Measurements from ENCODE around the gene DKK2.

Gene DKK2

DNA sequence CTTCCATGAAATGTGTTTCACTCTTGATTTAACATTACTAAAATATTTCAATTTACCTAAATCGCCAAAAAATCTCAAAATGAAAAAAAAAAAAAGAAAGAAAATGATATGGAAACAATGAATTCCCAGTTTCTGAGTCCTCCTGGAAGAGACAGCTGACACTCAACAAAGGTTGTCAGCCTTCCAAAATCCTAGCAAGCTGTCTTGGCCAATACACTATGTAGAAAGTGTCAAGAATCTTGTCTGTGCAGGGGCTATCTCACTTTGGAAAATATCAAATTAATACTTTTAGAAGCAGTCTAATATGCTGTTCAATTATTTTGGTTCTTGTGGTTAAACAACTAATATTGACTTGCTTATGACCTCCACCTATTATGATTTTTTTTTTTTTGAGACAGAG is 8.7 kb downstream of the DKK2 start:
- CTCF ChIA-PET, result no interaction called here
- POLR2A ChIA-PET, result no interaction called here
- TF ChIP-seq, protein P1, sequence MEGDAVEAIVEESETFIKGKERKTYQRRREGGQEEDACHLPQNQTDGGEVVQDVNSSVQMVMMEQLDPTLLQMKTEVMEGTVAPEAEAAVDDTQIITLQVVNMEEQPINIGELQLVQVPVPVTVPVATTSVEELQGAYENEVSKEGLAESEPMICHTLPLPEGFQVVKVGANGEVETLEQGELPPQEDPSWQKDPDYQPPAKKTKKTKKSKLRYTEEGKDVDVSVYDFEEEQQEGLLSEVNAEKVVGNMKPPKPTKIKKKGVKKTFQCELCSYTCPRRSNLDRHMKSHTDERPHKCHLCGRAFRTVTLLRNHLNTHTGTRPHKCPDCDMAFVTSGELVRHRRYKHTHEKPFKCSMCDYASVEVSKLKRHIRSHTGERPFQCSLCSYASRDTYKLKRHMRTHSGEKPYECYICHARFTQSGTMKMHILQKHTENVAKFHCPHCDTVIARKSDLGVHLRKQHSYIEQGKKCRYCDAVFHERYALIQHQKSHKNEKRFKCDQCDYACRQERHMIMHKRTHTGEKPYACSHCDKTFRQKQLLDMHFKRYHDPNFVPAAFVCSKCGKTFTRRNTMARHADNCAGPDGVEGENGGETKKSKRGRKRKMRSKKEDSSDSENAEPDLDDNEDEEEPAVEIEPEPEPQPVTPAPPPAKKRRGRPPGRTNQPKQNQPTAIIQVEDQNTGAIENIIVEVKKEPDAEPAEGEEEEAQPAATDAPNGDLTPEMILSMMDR (IDR thresholded peaks at IDR 0.05; ENCODE audit: control extremely low read depth, extremely low read depth, low read depth, missing control alignments), result no peak
- no peak for DNase-seq (ENCODE audit: extremely low spot score)

DNA sequence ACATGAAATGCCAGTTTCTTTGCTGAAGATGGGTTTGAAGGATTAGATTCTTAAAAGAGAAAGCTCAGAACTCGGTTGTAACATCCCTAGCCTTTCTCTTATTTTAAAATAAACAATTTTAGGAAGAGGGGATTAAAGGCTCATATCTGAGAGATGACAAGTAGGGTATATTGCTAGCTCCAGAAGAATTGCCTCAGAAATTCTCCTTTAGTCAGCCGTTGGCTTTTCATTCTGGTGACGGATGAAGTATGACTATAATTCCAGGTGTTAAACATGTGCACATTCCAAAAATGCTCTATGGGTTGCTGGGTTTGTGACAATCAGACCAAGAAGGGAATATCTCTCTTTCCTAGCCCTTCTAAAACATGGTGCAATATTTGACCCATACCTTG is 17.8 kb downstream of the DKK2 start:
- TF ChIP-seq, protein P1 (IDR thresholded peaks at IDR 0.05; ENCODE audit: control extremely low read depth, extremely low read depth, low read depth, missing control alignments), result no peak
- ChIA-PET CTCF (interaction anchor here (1.3 to 1.5 kb wide), 2 partner anchors 12 to 20 kb away, joined by 3 read pairs; no protein-coding TSS in a partner anchor), POLR2A (no interaction called here)
- DNase-seq (ENCODE audit: extremely low spot score), result no peak

DNA sequence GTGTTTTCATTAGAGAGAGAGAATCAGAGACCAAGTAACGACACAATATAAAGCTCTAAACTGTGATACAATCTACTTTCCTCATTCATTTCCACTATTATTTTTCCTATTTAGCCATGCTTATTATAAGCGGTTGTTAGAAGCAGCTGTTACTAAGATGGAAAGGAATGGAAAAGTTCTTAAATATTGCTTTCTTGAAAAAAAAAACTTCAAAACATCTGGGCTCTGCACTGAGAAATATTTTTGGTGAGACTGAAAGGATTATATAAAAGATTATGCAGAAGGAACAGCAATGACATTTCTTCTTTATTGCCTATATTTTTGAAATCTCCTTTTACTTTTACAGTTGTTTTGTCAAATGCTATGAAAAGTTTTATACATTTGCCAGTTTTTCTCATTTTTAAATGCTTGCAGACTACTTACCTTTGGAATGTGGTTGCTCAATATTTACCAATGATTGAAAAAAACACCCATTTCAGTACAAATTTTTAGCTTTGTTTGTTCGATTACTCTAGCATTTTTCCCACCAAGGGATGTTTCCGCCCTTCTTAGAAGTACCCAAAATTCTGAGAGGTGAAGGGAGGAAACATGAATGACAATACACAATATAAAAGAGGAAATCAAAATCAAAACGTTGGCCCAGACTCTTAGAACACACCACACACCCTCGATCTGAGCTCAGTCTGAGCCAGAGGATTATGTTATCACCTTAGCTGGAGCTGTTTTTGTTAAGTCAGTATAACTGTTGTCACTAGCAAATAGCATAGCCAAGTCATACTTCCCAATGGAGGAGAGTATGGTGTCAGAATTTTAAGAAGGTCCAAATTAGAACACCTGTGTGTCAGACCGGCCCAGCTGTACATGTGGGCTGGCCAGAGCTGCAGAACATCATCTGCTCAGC is 18.4 kb downstream of the DKK2 start:
- no peak for DNase-seq (ENCODE audit: extremely low spot score)
- ChIA-PET POLR2A (no interaction called here), CTCF (interaction anchor here (0.8 to 1.3 kb wide), 2 partner anchors 9 to 11 kb away, joined by 3 read pairs; no protein-coding TSS in a partner anchor)
- TF ChIP-seq, protein P1 (IDR thresholded peaks at IDR 0.05; ENCODE audit: control extremely low read depth, extremely low read depth, low read depth, missing control alignments), result no peak

- CTCF ChIA-PET, result no interaction called here
- POLR2A ChIA-PET, result no interaction called here
- TF ChIP-seq, protein P1 (IDR thresholded peaks at IDR 0.05; ENCODE audit: control extremely low read depth, extremely low read depth, low read depth, missing control alignments), result no peak
- no peak for DNase-seq (ENCODE audit: extremely low spot score)
Measured at GRCh38 chr4:107011312-107011711, 24.8 kb downstream of the DKK2 start.

- no peak for DNase-seq (ENCODE audit: extremely low spot score)
- ChIA-PET CTCF (interaction anchor here (0.7 to 1.2 kb wide), 2 partner anchors 11 to 191 kb away, joined by 3 read pairs; no protein-coding TSS in a partner anchor), POLR2A (no interaction called here)
- TF ChIP-seq, protein P1 (IDR thresholded peaks at IDR 0.05; ENCODE audit: control extremely low read depth, extremely low read depth, low read depth, missing control alignments), result no peak
Measured at GRCh38 chr4:107009196-107009968, 26.7 kb downstream of the DKK2 start.

GRCh38 chr4:107008115-107008514 is 28.0 kb downstream of the DKK2 start:
- ChIA-PET POLR2A (no interaction called here), CTCF (interaction anchor here (1.2 kb wide), 1 partner anchor 10 kb away, joined by 3 read pairs; no protein-coding TSS in a partner anchor)
- DNase-seq (ENCODE audit: extremely low spot score), result no peak
- TF ChIP-seq, protein P1 (IDR thresholded peaks at IDR 0.05; ENCODE audit: control extremely low read depth, extremely low read depth, low read depth, missing control alignments), result no peak
